Hematopoietic multipotent progenitor cell treated with erythropoietin and hydrocortisone succinate and interleukin-3 and kit ligand, for 6 days (in vitro differentiated cells): ENCODE results near the gene ENTREP3.

Experiments used
- DNase-seq: peaks from one replicate; pipeline ENCODE4 v3.0.0-alpha.2; 2015

Gene ENTREP3

GRCh38 chr1:155277902-155278688, 22.8 kb upstream of the ENTREP3 start:
- peak; percentile 82 for DNase-seq

GRCh38 chr1:155277070-155277901, 22.0 kb upstream of the ENTREP3 start, which contains the start of gene HCN3:
Gene HCN3 (plus strand): TSS chr1:155277463. CDS start chr1:155277591, 128 bp downstream.
- DNase-seq: peak; percentile 99

- peak; percentile 98 for DNase-seq
These were observed 18.3 kb upstream of the ENTREP3 start, which contains the start of gene CLK2 for GRCh38 chr1:155273343-155274245. Gene CLK2 (minus strand): TSS chr1:155273504. CDS start chr1:155270977, 2,527 bp downstream.

- DNase-seq: peak; percentile 64
These were observed 17.4 kb upstream of the ENTREP3 start for GRCh38 chr1:155272466-155273342.

- DNase-seq: no peak
These were observed 14.1 kb upstream of the ENTREP3 start for GRCh38 chr1:155269381-155269780.

GRCh38 chr1:155268630-155269029, 13.3 kb upstream of the ENTREP3 start:
- DNase-seq: no peak

GRCh38 chr1:155267373-155267772, 12.1 kb upstream of the ENTREP3 start:
- DNase-seq: no peak

GRCh38 chr1:155266553-155266952, 11.3 kb upstream of the ENTREP3 start:
- no peak for DNase-seq

GRCh38 chr1:155263067-155263466, 7.8 kb upstream of the ENTREP3 start:
- no peak for DNase-seq

GRCh38 chr1:155261852-155262673, 6.8 kb upstream of the ENTREP3 start, which contains the start of gene SCAMP3:
Gene SCAMP3 (minus strand): TSS chr1:155262360. CDS start chr1:155262151, 209 bp downstream.
- DNase-seq: peak; percentile 99

- peak; percentile 43 for DNase-seq
These were observed 6.2 kb upstream of the ENTREP3 start for GRCh38 chr1:155261493-155261851.

- no peak for DNase-seq
These were observed 5.0 kb upstream of the ENTREP3 start for GRCh38 chr1:155260276-155260675.

- DNase-seq: no peak
These were observed 972 bp upstream of the ENTREP3 start for GRCh38 chr1:155256058-155256852.

GRCh38 chr1:155254714-155255242, 505 bp downstream of the ENTREP3 start:
- DNase-seq: no peak

- DNase-seq: no peak
These were observed 1.0 kb downstream of the ENTREP3 start for GRCh38 chr1:155254228-155254713.

- DNase-seq: no peak
These were observed 1.5 kb downstream of the ENTREP3 start for GRCh38 chr1:155253797-155254196.

GRCh38 chr1:155253208-155253607, 2.1 kb downstream of the ENTREP3 start:
- DNase-seq: peak; percentile 16

GRCh38 chr1:155251566-155251965, 3.7 kb downstream of the ENTREP3 start:
- DNase-seq: no peak
